NCI-H146 (cell line): ENCODE data around the gene RBM44.
"Not testable (repeated sequence)": the region's sequence is repeated elsewhere in the genome, so short reads cannot be mapped to it uniquely, and the experiment has no call there.

ENCODE experiments used
- DNase-seq: peaks from one replicate; lab custom pipeline; 2025; lab: John Stamatoyannopoulos, UW

Gene RBM44

GRCh38 chr2:237858294-237859081 lies 59.9 kb downstream of the RBM44 start:
- DNase-seq, result peak; percentile 80

GRCh38 chr2:237859082-237859433 lies 60.5 kb downstream of the RBM44 start:
- DNase-seq, result no peak

- no peak for DNase-seq
These were observed 61.1 kb downstream of the RBM44 start, which contains the start of gene RAMP1 for GRCh38 chr2:237859533-237860272. Gene RAMP1 (plus strand): TSS chr2:237859623. CDS start chr2:237859676, 53 bp downstream.

- DNase-seq, result peak; percentile 21
These were observed 61.8 kb downstream of the RBM44 start for GRCh38 chr2:237860273-237860935.

GRCh38 chr2:237861875-237862527 lies 63.4 kb downstream of the RBM44 start:
- DNase-seq, result no peak

GRCh38 chr2:237862528-237862895 lies 63.9 kb downstream of the RBM44 start:
- DNase-seq, result no peak

GRCh38 chr2:237863102-237863511 lies 64.5 kb downstream of the RBM44 start:
- DNase-seq, result no peak

- no peak for DNase-seq
These were observed 65.3 kb downstream of the RBM44 start for GRCh38 chr2:237863689-237864443.

- DNase-seq, result no peak
These were observed 65.9 kb downstream of the RBM44 start for GRCh38 chr2:237864444-237864931.

- no peak for DNase-seq
These were observed 66.5 kb downstream of the RBM44 start for GRCh38 chr2:237864940-237865622.

GRCh38 chr2:237865623-237866041 lies 67.1 kb downstream of the RBM44 start:
- no peak for DNase-seq

- no peak for DNase-seq
These were observed 67.6 kb downstream of the RBM44 start for GRCh38 chr2:237866101-237866621.

- DNase-seq, result no peak
These were observed 68.9 kb downstream of the RBM44 start for GRCh38 chr2:237867465-237867864.

GRCh38 chr2:237868074-237868473 lies 69.5 kb downstream of the RBM44 start:
- DNase-seq, result not testable (repeated sequence)

GRCh38 chr2:237868631-237869342 lies 70.2 kb downstream of the RBM44 start:
- DNase-seq, result no peak

GRCh38 chr2:237869343-237870102 lies 70.9 kb downstream of the RBM44 start:
- DNase-seq, result no peak

- DNase-seq, result no peak
These were observed 71.5 kb downstream of the RBM44 start for GRCh38 chr2:237870126-237870525.

- no peak for DNase-seq
These were observed 72.4 kb downstream of the RBM44 start for GRCh38 chr2:237870754-237871651.
